Gastrocnemius medialis (tissue), 4 donors: ENCODE measurements around the gene CSTF1. TPM values are rescaled to one million over a fixed set of nuclear protein-coding genes. Genes with fewer than 3 reads are reported as not detected.
A peak's percentile ranks its signal among the peaks of the same experiment; 100 is the strongest.

ENCODE experiments used
- ATAC-seq, 2 donors: fragments of 150-250 bp; one replicate each; pipeline ENCODE4 v1.9.1; 2016
- DNase-seq, 2 donors: peaks; one replicate each; pipeline ENCODE4 v3.0.0-alpha.2; 2019
- H3K27ac ChIP-seq, 4 donors: fragments of 200-600 bp; sonication (generic); 1 replicate in 1 of 4; 2 replicates in 3 of 4; pipeline ENCODE4 v1.5.1; 2016 to 2018; ENCODE audit warnings: mild to moderate bottlenecking in 2 of 4, moderate library complexity in 1 of 4
- H3K27me3 ChIP-seq, 3 donors: fragments of 200-600 bp; sonication (generic) in 2 of 3; 1 replicate in 1 of 3; 2 replicates in 2 of 3; pipeline versions ENCODE4 v1.5.1 to v1.6.0; 2016 to 2019; ENCODE audit warnings: mild to moderate bottlenecking in 1 of 3, moderate library complexity in 1 of 3
- H3K36me3 ChIP-seq, 2 donors: fragments of 200-600 bp; sonication (generic) in 1 of 2; one replicate each; pipeline ENCODE4 v1.5.1; 2017 to 2018
- H3K4me1 ChIP-seq, 2 donors: fragments of 200-600 bp; sonication (generic) in 1 of 2; one replicate each; pipeline ENCODE4 v1.5.1; 2016 to 2017; ENCODE audit warnings: mild to moderate bottlenecking in 2 of 2
- H3K4me3 ChIP-seq, 4 donors: fragments of 200-600 bp; sonication (generic) in 3 of 4; 1 replicate in 1 of 4; 2 replicates in 3 of 4; pipeline ENCODE4 v1.5.1; 2016 to 2019; ENCODE audit warnings: mild to moderate bottlenecking in 2 of 4
- H3K9me3 ChIP-seq, 3 donors: fragments of 200-600 bp; sonication (generic) in 2 of 3; 1 replicate in 1 of 3; 2 replicates in 2 of 3; pipeline ENCODE4 v1.5.1; 2016 to 2019
- POLR2A ChIP-seq, 2 donors: fragments of 450-650 bp; IDR thresholded peaks; one replicate each; pipeline ENCODE4 v1.6.1; 2017; ENCODE audit warnings: antibody characterized with exemption in 2 of 2, mild to moderate bottlenecking in 2 of 2, moderate library complexity in 2 of 2
- in situ Hi-C, 4 donors: fragments of 200-750 bp; cut with MboI; loops; one replicate each; pipeline versions ENCODE4 v1.15.0 to v1.8.0; 2017; ENCODE audit warnings: low sequenced_read_pairs in 4 of 4
- intact Hi-C: fragments of 100-400 bp; cut with DNase I; formaldehyde crosslinking; loops from one replicate; pipeline ENCODE4 v1.15.1; 2023; ENCODE audit warnings: low total_unique reads
- total RNA-seq, 4 donors: library from RNA; depleted of rRNA; stranded (reverse); fragments of >200 nt; gene quantifications; one replicate each; pipeline versions ENCODE4 v1.1.0 to v1.2.3, GENCODE V29; 2016
- TF ChIP-seq, protein P1 (sequence below), 5 experiments: fragments of 450-650 bp in 3 of 5; fragments of 200-600 bp in 2 of 5; sonication (generic) in 2 of 5; IDR thresholded peaks in 4 of 5; conservative IDR thresholded peaks in 1 of 5; 1 replicate in 4 of 5; 2 replicates in 1 of 5; pipeline ENCODE4 v1.5.1; 2016 to 2019; ENCODE audit warnings: antibody characterized with exemption in 5 of 5, mild to moderate bottlenecking in 3 of 5, moderate library complexity in 3 of 5

Gene CSTF1
- 10 to 100 TPM; 14.2 to 23.2 (median 18.9) TPM for total RNA-seq

DNA sequence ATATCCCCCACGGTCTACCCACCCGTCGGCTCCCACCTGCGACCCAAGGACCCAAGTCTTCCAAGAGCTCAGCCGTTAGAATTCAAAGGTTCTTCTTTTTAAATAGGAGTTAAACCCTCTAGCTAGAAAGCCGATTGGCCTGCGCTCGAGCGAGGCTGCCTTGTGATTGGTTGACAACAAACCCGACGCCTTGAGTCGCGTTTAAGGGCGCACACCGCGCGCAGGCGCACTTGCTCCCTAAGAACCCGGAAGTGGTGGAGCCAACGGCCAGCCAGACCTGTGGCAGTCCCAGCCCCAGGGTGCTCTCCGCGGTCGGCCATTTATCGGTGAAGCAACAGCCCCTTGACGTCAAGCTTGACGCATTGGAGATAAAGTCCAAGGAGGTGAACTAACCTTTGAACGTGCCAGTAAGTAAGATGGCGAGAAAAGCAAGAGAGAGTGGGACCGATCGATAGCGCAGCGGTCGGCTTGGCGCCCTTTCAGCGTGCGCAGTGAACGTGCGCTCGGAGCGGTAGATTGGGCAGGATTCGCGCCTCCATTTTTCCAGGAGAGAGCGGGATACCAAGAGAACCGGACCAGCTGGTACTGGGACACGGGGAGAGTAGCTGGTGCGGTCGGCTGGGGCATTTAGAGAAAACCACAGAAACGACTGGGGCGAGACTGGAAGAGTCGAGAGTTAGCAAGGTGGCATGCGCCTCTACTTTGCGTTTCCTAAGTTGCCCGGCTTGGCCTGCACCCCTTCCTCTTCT lies at the start of gene CSTF1, which contains the start of gene AURKA:
TSS of gene CSTF1 (plus strand) at position 514 of the 749 bp plus-strand sequence. CDS start 2,908 bp downstream, outside the sequence.
TSS of gene AURKA (minus strand) at position 84 of the 749 bp plus-strand sequence. CDS start 4,018 bp downstream, outside the sequence.
- intact Hi-C loops (loop anchor here (1.0 kb wide), 2 partner anchors 34 to 76 kb away; partner anchors contain the start of genes FAM210B and RTF2), in situ Hi-C loops (loop anchor here in 2 of 4 donors (10.0 to 25.0 kb wide), 2 partner anchors 82 to 1320 kb away; partner anchors contain the start of gene PMEPA1 (in 1 of the 2))
- Histone ChIP-seq H3K9me3 (no peaks in the 10 kb centered on the region), H3K27ac (peak within 1 kb of the TSS; percentile 86 to 94 (median 90)), H3K27me3 (no peaks in the 10 kb centered on the region), H3K36me3 (peaks cover 7 to 20% of the 10 kb centered on the region in 2 donors), H3K4me1 (peaks cover 22 to 23% of the 10 kb centered on the region in 2 donors), H3K4me3 (peak within 1 kb of the TSS; percentile 82 to 97 (median 86))
- ATAC-seq, result peak; percentile 96 to 98
- peak; percentile 37 to 52 for TF ChIP-seq POLR2A (IDR thresholded peaks at IDR 0.05)
- TF ChIP-seq, protein P1, sequence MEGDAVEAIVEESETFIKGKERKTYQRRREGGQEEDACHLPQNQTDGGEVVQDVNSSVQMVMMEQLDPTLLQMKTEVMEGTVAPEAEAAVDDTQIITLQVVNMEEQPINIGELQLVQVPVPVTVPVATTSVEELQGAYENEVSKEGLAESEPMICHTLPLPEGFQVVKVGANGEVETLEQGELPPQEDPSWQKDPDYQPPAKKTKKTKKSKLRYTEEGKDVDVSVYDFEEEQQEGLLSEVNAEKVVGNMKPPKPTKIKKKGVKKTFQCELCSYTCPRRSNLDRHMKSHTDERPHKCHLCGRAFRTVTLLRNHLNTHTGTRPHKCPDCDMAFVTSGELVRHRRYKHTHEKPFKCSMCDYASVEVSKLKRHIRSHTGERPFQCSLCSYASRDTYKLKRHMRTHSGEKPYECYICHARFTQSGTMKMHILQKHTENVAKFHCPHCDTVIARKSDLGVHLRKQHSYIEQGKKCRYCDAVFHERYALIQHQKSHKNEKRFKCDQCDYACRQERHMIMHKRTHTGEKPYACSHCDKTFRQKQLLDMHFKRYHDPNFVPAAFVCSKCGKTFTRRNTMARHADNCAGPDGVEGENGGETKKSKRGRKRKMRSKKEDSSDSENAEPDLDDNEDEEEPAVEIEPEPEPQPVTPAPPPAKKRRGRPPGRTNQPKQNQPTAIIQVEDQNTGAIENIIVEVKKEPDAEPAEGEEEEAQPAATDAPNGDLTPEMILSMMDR (IDR thresholded peaks at IDR 0.05 in 4 of 5, conservative IDR thresholded peaks at IDR 0.05 in 1 of 5), result no peak
- DNase-seq, result peak; percentile 98 to 100

DNA sequence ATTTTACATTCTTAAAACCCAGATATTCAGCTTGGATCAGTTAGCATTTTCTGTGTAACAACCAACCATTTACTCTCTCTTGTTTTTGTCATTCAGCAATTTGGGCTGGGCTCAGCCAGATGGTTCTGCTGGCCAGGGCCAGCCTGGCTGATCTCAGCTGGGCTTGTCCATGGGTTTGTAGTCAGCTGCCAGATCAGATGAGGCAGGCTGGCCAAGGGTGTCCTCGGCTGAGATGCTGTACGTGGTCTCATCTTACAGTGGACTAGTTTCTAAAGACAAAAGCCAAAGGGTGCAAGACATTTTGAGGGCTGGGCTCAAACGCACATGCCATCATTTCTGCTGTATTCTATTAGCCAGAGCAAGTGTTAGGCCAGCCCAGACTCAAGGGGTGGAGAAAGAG lies 49.7 kb upstream of the CSTF1 start:
- no peak for ATAC-seq
- intact Hi-C loops, result no loop called here

DNA sequence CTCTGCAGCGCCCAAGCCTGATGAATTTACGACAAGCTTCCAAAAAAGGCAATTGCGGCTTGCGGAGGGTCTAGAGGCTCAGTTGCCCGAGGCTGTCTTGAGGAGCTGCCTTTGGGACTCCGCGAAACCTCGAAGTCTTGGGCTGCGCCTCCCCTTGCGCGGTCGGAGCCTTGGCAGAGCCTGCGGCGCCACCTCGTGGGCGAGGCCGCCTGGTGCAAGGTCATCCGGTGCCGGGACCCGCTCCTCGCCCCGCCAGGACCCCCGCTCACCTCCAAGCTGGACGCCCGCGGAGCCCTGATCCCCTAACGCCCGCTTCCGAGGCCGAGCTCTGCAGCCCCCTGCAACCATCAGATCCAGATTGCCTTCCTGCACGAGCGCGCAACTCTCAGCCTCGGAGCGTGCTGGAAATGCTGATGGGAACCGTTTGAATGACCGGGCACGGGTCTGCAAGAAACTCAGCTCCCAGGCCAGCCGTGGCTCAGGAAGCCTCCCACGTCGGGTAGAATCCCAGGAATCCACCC lies 48.5 kb upstream of the CSTF1 start:
- in situ Hi-C loops, result no loop called here
- Histone ChIP-seq H3K4me3 (peak overlapping the region in 1 of 4 donors; percentile 28), H3K27ac (no peak overlapping the region), H3K27me3 (peaks cover 12 to 30% (median 19%) of the 10 kb centered on the region in 3 donors), H3K9me3 (no peaks in the 10 kb centered on the region), H3K36me3 (no peaks in the 10 kb centered on the region), H3K4me1 (no peaks in the 10 kb centered on the region)
- intact Hi-C loops, result no loop called here
- DNase-seq (no peak), ATAC-seq (no peak)
- TF ChIP-seq, protein P1 (IDR thresholded peaks at IDR 0.05 in 4 of 5, conservative IDR thresholded peaks at IDR 0.05 in 1 of 5), result peak in 3 of 5 experiments; percentile 37 to 43 (median 39)
- TF ChIP-seq POLR2A (IDR thresholded peaks at IDR 0.05), result no peak

More for the DNA sequence above, 49.7 kb upstream of the CSTF1 start:
- no peak overlapping the region for H3K4me3 ChIP-seq
- DNase-seq, result no peak
- H3K27ac ChIP-seq, result no peak overlapping the region
- no peaks in the 10 kb centered on the region for H3K9me3 ChIP-seq
- no peak for TF ChIP-seq POLR2A (IDR thresholded peaks at IDR 0.05)
- TF ChIP-seq, protein P1 (IDR thresholded peaks at IDR 0.05 in 4 of 5, conservative IDR thresholded peaks at IDR 0.05 in 1 of 5), result no peak
- no peaks in the 10 kb centered on the region for H3K36me3 ChIP-seq
- in situ Hi-C loops, result no loop called here
- H3K27me3 ChIP-seq, result peaks cover 12 to 25% (median 16%) of the 10 kb centered on the region in 3 donors
- H3K4me1 ChIP-seq, result no peaks in the 10 kb centered on the region

DNA sequence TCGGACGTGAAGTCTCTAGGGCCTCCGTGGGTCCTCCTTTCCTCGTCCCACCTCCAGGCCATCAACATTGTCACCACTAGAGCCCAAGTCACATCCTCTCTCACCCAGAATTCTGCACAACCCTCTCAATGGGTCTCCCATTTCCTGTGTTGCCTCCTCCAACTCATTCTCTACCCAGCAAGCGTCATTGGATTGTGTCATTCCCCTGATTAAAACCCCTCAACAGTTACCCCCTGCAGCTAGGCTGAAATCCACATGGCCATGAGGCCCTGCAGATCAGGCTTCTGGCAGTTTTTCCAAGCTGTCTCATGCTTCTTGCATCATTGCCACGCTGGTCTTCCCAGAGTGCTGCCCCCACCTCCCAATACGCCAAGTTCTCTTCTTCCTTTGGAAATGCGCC lies 46.5 kb upstream of the CSTF1 start:
- Histone ChIP-seq H3K4me1 (no peaks in the 10 kb centered on the region), H3K36me3 (no peaks in the 10 kb centered on the region), H3K4me3 (no peak overlapping the region), H3K27me3 (peaks cover 12 to 30% (median 19%) of the 10 kb centered on the region in 3 donors), H3K27ac (no peak overlapping the region), H3K9me3 (no peaks in the 10 kb centered on the region)
- intact Hi-C loops, result no loop called here
- ATAC-seq, result no peak
- TF ChIP-seq POLR2A (IDR thresholded peaks at IDR 0.05), result no peak
- TF ChIP-seq, protein P1 (IDR thresholded peaks at IDR 0.05 in 4 of 5, conservative IDR thresholded peaks at IDR 0.05 in 1 of 5), result no peak
- DNase-seq, result no peak
- in situ Hi-C loops, result no loop called here
